ENCODE results near the gene C19orf73.

Gene C19orf73, protein sequence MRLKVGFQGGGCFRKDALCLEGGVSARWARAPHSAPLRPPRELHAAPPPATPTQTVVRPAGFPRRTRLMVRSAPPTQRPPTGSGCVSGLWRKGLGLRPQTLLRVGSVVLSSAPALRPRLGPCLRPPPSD

DNA sequence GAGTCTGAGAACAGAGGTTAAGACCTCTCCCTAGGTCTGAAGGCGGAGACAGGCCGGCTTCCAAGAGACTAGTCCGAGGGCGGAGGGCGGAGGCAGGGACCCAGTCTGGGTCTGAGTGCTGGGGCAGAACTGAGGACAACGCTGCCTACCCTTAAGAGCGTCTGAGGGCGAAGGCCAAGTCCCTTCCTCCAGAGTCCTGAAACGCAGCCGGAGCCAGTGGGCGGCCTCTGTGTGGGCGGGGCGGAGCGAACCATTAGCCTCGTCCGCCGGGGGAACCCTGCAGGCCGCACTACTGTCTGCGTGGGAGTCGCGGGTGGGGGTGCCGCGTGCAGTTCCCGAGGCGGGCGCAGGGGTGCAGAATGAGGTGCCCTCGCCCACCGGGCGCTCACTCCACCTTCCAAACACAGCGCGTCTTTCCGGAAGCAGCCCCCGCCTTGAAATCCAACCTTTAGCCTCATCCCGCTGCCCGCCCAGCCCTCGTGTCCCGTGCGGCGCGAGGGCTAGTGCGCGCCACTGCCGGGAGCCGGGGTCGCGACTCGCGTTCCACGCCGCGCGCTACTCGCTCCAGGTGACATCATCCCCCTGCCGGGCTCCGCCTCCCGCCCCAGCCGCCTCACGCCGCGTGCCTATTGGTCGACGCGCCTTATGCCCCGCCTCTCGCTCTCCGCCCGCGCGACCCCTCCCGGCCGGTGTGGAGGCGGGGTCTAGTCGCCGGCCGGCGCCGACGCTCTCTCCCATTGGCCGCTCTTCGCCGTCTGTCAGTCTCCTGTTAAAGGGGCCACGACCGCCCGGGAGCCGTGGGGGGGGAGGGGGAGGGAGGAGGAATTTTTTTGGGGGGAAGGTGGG, at the start of gene C19orf73:
TSS of gene C19orf73 (minus strand) at position 579 of the 846 bp plus-strand sequence. CDS start at position 458, 121 bp downstream.
- peak; percentile 82 for DNase-seq

GRCh38 chr19:49168421-49168820, 49.5 kb upstream of the C19orf73 start:
- DNase-seq, result no peak

GRCh38 chr19:49167857-49168409, 49.0 kb upstream of the C19orf73 start:
- DNase-seq, result no peak

- no peak for DNase-seq
Measured at GRCh38 chr19:49165865-49166301, 46.9 kb upstream of the C19orf73 start.

GRCh38 chr19:49165111-49165750, 46.3 kb upstream of the C19orf73 start:
- no peak for DNase-seq

- DNase-seq, result no peak
Measured at GRCh38 chr19:49161987-49162386, 43.0 kb upstream of the C19orf73 start.

DNA sequence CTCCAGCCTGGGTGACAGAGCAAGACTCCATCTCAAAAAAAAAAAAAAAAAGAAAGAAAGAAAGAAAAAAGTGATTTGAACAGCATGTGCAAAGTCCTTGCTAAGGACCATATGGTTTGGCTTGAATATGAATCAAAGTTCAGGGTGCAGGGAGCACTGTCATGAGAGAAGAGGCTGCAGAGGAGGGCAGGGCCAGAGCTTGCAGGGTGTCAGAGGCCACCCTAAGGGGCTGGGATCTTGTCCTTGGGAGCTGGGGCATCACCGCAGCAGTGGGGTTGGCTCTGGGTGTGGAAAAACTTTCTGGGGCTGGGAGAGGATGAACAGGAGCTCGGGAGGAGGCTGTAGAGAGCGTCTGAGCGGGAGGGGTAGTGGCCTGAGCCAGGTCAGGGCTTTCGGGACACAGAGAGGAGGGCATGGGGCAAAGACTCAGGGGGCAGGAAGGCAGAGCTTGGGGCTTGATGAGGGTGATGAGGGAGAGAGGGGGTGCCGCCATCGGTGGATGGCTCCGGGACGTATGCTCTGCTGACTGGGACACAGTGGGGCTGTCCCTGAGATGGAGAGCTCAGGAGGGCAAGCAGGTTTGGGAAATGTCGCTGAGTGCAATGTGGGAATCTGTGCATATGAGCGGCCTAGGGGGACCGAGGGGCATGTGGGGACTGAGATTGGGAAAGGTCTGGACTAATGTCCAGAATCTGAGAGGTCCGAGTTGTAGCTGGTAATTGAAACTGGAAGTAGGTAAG, 41.7 kb upstream of the C19orf73 start:
- DNase-seq, result no peak

GRCh38 chr19:49157445-49158224, 38.7 kb upstream of the C19orf73 start, which contains the start of gene TRPM4:
Gene TRPM4, plus strand, starts transcription at chr19:49157792. Its CDS starts 75 bp downstream, at chr19:49157867.
- DNase-seq, result peak; percentile 41

GRCh38 chr19:49155820-49156346, 36.9 kb upstream of the C19orf73 start:
- DNase-seq, result no peak

GRCh38 chr19:49155005-49155819, 36.3 kb upstream of the C19orf73 start, which contains the start of gene HRC:
Gene HRC, minus strand, starts transcription at chr19:49155396. Its CDS starts 159 bp downstream, at chr19:49155237.
- no peak for DNase-seq

DNA sequence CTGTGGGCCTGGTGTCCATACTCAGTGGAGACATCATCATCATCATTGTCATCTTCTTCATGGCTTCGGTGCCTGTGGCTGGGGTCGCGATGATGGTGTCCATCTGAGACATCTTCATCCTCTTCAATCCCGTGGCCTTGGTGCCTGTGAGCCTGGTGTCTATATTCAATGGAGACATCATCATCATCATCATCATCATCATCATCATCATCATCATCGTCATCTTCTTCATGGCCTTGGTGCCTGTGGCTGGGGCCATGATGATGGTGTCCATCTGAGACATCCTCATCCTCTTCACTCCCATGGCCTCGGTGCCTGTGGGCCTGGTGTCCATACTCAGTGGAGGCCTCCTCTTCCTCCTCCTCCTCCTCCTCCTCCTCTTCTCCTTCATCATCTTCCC, 35.3 kb upstream of the C19orf73 start:
- DNase-seq, result no peak

DNA sequence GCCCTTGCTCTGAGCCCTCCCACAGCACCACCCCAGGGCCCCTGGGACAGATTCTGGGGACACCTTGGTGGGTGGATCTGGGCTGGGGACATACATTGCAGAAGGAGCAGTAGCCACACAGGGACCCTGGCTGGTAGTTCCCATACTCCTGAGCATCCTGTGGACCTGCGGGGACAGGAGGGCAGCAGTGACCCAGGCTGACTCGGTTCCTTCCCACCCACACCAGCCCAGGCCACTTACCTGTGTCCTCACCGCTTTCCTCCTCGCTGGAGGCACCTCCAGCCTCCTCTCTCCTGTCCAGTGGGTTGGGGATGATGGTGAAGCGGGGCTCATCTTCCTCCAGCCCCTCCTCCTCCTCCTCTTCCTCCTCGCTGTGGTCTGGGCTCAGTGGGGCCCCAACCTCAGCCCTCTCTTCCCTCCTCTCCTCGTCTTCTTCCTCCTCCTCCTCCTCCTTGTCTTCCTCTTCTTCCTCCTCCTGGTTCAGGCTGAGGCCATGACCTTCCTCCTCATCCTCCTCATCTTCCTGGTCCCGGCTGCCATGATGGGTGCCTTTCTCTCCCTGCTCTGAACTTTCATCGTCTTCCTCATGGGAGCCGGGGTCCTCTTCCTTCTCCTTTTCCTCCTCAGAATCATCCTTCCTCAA, 34.3 kb upstream of the C19orf73 start:
- no peak for DNase-seq

GRCh38 chr19:49152119-49152550, 33.2 kb upstream of the C19orf73 start:
- no peak for DNase-seq

GRCh38 chr19:49151267-49152118, 32.5 kb upstream of the C19orf73 start:
- peak; percentile 75 for DNase-seq

GRCh38 chr19:49150944-49151243, 32.0 kb upstream of the C19orf73 start:
- DNase-seq, result no peak

GRCh38 chr19:49150106-49150943, 31.4 kb upstream of the C19orf73 start:
- peak; percentile 86 for DNase-seq

GRCh38 chr19:49149652-49150105, 30.7 kb upstream of the C19orf73 start:
- peak; percentile 64 for DNase-seq

Data from DMS 273 treated with DMSO at 0.1 percent for 48 hours (cell line).